Measurements from ENCODE around the gene KREMEN1. TPM values are rescaled to one million over a fixed set of nuclear protein-coding genes. Genes with fewer than 3 reads are reported as not detected.

Gene KREMEN1
- polyA plus RNA-seq, 1 of the 3 experiments (the other 2 are of a cell fraction), result 10.0 TPM

GRCh38 chr22:29166180-29166579, 93.3 kb downstream of the KREMEN1 start:
- ChIA-PET POLR2A (no interaction called here), CTCF (interaction anchor here (3.5 kb wide), 1 partner anchor 12 kb away, joined by 20 read pairs; no protein-coding TSS in a partner anchor)
- Histone ChIP-seq H3K4me1 (ENCODE audit: control insufficient read depth in 1 of 2, insufficient read depth in 2 of 2, low read depth in 1 of 2, low read length in 1 of 2) (no peaks in the 10 kb centered on the region), H3K27ac (ENCODE audit: low read depth in 2 of 2, low read length in 1 of 2) (no peak overlapping the region), H3F3A (replicated peaks; ENCODE audit: insufficient read depth) (no peaks in the 10 kb centered on the region), H3K9me3 (no peaks in the 10 kb centered on the region), H3K36me3 (replicated peaks in 1 of 2; ENCODE audit: control insufficient read depth in 1 of 2, insufficient read depth in 2 of 2, low read length in 1 of 2) (no peaks in the 10 kb centered on the region), H3K9ac (no peak overlapping the region), H3K4me3 (ENCODE audit: low read depth in 2 of 2, low read length in 1 of 2) (no peak overlapping the region), H3K9me2 (no peaks in the 10 kb centered on the region), H3K27me3 (ENCODE audit: insufficient read depth) (no peaks in the 10 kb centered on the region; the same call in 1 of the 2 replicates), H4K20me1 (ENCODE audit: insufficient read depth) (no peaks in the 10 kb centered on the region), H3K79me2 (ENCODE audit: insufficient read depth) (no peaks in the 10 kb centered on the region), H2AFZ (ENCODE audit: low read depth) (no peak overlapping the region), H3K4me2 (no peak overlapping the region)
- TF ChIP-seq POLR2AphosphoS5 (IDR thresholded peaks at IDR 0.05; ENCODE audit: low read depth, low read length) (no peak), SMC3 (IDR thresholded peaks at IDR 0.05; ENCODE audit: low read depth, low read length) (no peak), MXI1 (IDR thresholded peaks at IDR 0.05; ENCODE audit: low read depth, low read length) (no peak)
- no peak for DNase-seq
- 52% methylated on average over 6 of the region's 6 CpGs for WGBS (ENCODE audit: low lambda C conversion rate)

DNA sequence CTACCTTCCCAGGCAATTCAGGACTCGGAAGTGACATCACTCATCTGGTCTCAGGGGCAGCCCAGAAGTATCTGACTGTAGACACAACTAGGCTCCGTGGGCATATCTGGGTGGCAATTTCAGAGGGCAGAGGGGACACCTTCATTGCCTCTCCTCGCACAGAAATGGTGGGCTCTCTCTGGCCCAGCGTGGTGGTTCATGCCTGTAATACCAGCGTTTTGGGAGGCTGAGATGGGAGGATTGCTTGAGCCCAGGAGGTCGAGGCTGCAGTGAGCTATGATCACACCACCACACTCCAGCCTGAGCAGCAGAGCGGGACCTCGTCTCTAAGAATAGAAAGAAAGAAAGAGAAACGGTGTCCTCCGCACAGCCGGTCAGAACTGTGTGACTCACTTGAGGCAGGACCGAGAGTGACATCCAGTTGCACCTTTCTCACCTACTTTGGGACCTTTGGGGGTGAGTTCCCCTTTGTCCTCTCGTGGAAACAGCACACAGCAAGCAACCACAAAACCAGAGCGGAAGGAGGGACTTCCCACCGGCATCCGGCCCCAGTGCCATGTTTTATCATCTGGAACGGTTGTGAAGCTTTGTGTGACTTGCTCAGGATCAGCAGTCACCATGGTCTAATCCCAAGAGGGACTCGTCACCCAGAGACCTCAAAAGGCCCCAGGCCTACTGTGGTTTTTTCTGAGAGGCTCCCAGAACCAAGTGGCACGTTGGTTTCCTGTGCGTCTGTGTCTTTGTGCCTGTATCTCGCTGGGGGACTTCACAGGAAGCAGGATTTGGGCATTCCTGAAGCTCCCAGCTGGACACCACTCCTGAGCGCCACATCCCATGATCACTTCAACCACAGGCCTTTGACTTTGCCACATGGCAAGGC, 94.4 kb downstream of the KREMEN1 start:
- no peak for DNase-seq
- Histone ChIP-seq H4K20me1 (ENCODE audit: insufficient read depth) (no peaks in the 10 kb centered on the region), H3K27me3 (ENCODE audit: insufficient read depth) (no peaks in the 10 kb centered on the region; the same call in 1 of the 2 replicates), H3K79me2 (ENCODE audit: insufficient read depth) (no peaks in the 10 kb centered on the region), H3K9me3 (no peaks in the 10 kb centered on the region), H3F3A (replicated peaks; ENCODE audit: insufficient read depth) (no peaks in the 10 kb centered on the region), H3K4me1 (ENCODE audit: control insufficient read depth in 1 of 2, insufficient read depth in 2 of 2, low read depth in 1 of 2, low read length in 1 of 2) (no peaks in the 10 kb centered on the region), H3K4me3 (ENCODE audit: low read depth in 2 of 2, low read length in 1 of 2) (no peak overlapping the region), H3K9ac (no peak overlapping the region), H3K9me2 (no peaks in the 10 kb centered on the region), H2AFZ (ENCODE audit: low read depth) (no peak overlapping the region), H3K36me3 (replicated peaks in 1 of 2; ENCODE audit: control insufficient read depth in 1 of 2, insufficient read depth in 2 of 2, low read length in 1 of 2) (no peaks in the 10 kb centered on the region), H3K4me2 (no peak overlapping the region), H3K27ac (ENCODE audit: low read depth in 2 of 2, low read length in 1 of 2) (no peak overlapping the region)
- ChIA-PET POLR2A (no interaction called here), CTCF (interaction anchor here (1.2 to 3.5 kb wide), 2 partner anchors 13 kb away, joined by 5 to 20 read pairs; no protein-coding TSS in a partner anchor)
- 64% methylated on average over 15 of the region's 22 CpGs for WGBS (ENCODE audit: low lambda C conversion rate)
- no peak for TF ChIP-seq TAF1 (IDR thresholded peaks at IDR 0.05; ENCODE audit: borderline replicate concordance, low read depth, low read length)
- no peak for TF ChIP-seq RCOR1 (IDR thresholded peaks at IDR 0.05; ENCODE audit: low read length)
- no peak for TF ChIP-seq JUND (IDR thresholded peaks at IDR 0.05)
- TF ChIP-seq SMC3 (IDR thresholded peaks at IDR 0.05; ENCODE audit: low read depth, low read length), result no peak
- TF ChIP-seq TEAD4 (IDR thresholded peaks at IDR 0.05; ENCODE audit: borderline replicate concordance, insufficient read depth), result no peak
- TF ChIP-seq NFIC (IDR thresholded peaks at IDR 0.05; ENCODE audit: borderline replicate concordance), result no peak
- TF ChIP-seq, protein P1, sequence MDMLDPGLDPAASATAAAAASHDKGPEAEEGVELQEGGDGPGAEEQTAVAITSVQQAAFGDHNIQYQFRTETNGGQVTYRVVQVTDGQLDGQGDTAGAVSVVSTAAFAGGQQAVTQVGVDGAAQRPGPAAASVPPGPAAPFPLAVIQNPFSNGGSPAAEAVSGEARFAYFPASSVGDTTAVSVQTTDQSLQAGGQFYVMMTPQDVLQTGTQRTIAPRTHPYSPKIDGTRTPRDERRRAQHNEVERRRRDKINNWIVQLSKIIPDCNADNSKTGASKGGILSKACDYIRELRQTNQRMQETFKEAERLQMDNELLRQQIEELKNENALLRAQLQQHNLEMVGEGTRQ (IDR thresholded peaks at IDR 0.05; ENCODE audit: borderline replicate concordance, low read depth, low read length), result no peak
- no peak for TF ChIP-seq PBX3 (IDR thresholded peaks at IDR 0.05)
- TF ChIP-seq MEF2A (IDR thresholded peaks at IDR 0.05; ENCODE audit: borderline replicate concordance, low read depth), result no peak
- TF ChIP-seq FOXJ3 (CRISPR knock-in tag; IDR thresholded peaks at IDR 0.05), result no peak
